DND-41 (cell line): ENCODE results near the gene CFAP299.

ENCODE experiments used
- ATAC-seq: fragments of 200-7000 bp; cut with Tn5 transposase; 3 replicates; pipeline ENCODE4 v1.9.1; 2021; ENCODE audit warnings: low read depth; ENCODE audit not compliant: insufficient read depth
- DNase-seq: peaks from one replicate; pipeline ENCODE4 v3.0.0-alpha.2; 2020
- H2AFZ ChIP-seq: 2 replicates; pipeline ENCODE4 v1.6.0; 2012; ENCODE audit warnings: low read depth, low read length
- H3K27ac ChIP-seq: 2 replicates; pipeline ENCODE4 v1.5.1; 2012; ENCODE audit warnings: low read length, inconsistent platforms
- H3K27me3 ChIP-seq: fragments of 200-600 bp; sonication (generic); 2 replicates; pipeline ENCODE4 v1.6.0; 2012; ENCODE audit warnings: low read length, mild to moderate bottlenecking, inconsistent platforms; ENCODE audit not compliant: insufficient read depth, poor library complexity
- H3K36me3 ChIP-seq: 2 replicates; pipeline ENCODE4 v1.5.1; 2012; ENCODE audit warnings: low read length, inconsistent platforms; ENCODE audit not compliant: insufficient read depth
- H3K4me1 ChIP-seq: 2 replicates; pipeline ENCODE4 v1.5.1; 2012; ENCODE audit warnings: mild to moderate bottlenecking, low read length; ENCODE audit not compliant: insufficient read depth
- H3K4me2 ChIP-seq: 2 replicates; pipeline ENCODE4 v1.6.0; 2012; ENCODE audit warnings: mild to moderate bottlenecking, moderate library complexity, low read length, inconsistent platforms; ENCODE audit not compliant: insufficient read depth
- H3K4me3 ChIP-seq, 2 experiments: fragments of 200-600 bp in 1 of 2; shearing (Covaris generic) in 1 of 2; 2 replicates each; pipeline ENCODE4 v1.5.1; 2012 to 2016; ENCODE audit warnings: inconsistent platforms in 2 of 2, low read length in 2 of 2, mild to moderate bottlenecking in 2 of 2, low read depth in 1 of 2, moderate library complexity in 1 of 2
- H3K79me2 ChIP-seq: 2 replicates; pipeline ENCODE4 v1.6.0; 2012; ENCODE audit warnings: low read length, inconsistent platforms; ENCODE audit not compliant: insufficient read depth
- H3K9ac ChIP-seq: 2 replicates; pipeline ENCODE4 v1.6.0; 2012; ENCODE audit warnings: low read depth, mild to moderate bottlenecking, inconsistent platforms, low read length, moderate library complexity
- H3K9me3 ChIP-seq: 2 replicates; pipeline ENCODE4 v1.5.1; 2012; ENCODE audit warnings: low read length, moderate library complexity, mild to moderate bottlenecking, inconsistent platforms; ENCODE audit not compliant: insufficient read depth, severe bottlenecking
- H4K20me1 ChIP-seq: 2 replicates; pipeline ENCODE4 v1.6.0; 2012; ENCODE audit warnings: low read length; ENCODE audit not compliant: insufficient read depth
- CTCF ChIP-seq: IDR thresholded peaks from 2 replicates; pipeline ENCODE4 v1.5.1; 2012; ENCODE audit warnings: borderline replicate concordance, low read length, moderate library complexity, mild to moderate bottlenecking; ENCODE audit not compliant: poor library complexity, severe bottlenecking; ENCODE audit errors: extremely low read depth
- EZH2 ChIP-seq: IDR thresholded peaks from 3 replicates; pipeline ENCODE4 v1.6.1; 2012; ENCODE audit warnings: borderline replicate concordance, low read depth, mild to moderate bottlenecking, moderate library complexity, low read length, inconsistent platforms; ENCODE audit not compliant: severe bottlenecking

The CFAP299 gene

GRCh38 chr4:80507507-80507906, 172.0 kb downstream of the CFAP299 start:
- Histone ChIP-seq H3K4me1 (0 out of 2 replicates have a peak, but pooled peaks cover 3% of the 10 kb centered on the region), H3K79me2 (no peaks in the 10 kb centered on the region), H3K4me3 (no peak overlapping the region), H3K9ac (no peak overlapping the region), H4K20me1 (no peaks in the 10 kb centered on the region), H3K27ac (no peak overlapping the region), H3K36me3 (no peaks in the 10 kb centered on the region), H2AFZ (no peak overlapping the region), H3K4me2 (no peak overlapping the region), H3K9me3 (no peaks in the 10 kb centered on the region), H3K27me3 (no peaks in the 10 kb centered on the region)
- TF ChIP-seq CTCF = no peak
- TF ChIP-seq EZH2 = no peak
- ATAC-seq = no peak
- DNase-seq = no peak

DNA sequence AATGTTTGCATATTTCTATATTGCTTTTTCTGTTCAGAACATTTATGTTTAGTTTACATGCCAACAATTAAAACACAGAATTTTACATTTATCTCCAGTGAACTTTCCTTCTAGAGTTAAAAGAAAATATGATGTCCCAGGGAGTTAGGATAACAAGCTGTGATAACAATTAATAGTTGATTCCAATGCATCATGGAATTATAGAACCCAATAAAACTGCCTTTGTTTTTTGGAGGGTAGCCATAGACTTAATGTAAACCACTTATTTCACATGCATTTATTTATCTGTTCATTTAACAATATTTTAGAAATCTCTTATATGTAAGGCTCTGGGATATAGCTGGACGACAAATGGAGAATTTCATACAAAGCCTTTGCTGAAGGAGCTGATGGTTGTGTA, 180.0 kb downstream of the CFAP299 start:
- DNase-seq (no peak), ATAC-seq (no peak)
- no peak overlapping the region for H3K9ac ChIP-seq
- H3K4me2 ChIP-seq = no peak overlapping the region
- no peak overlapping the region for H3K4me3 ChIP-seq
- no peaks in the 10 kb centered on the region for H3K27me3 ChIP-seq
- no peaks in the 10 kb centered on the region for H3K36me3 ChIP-seq
- H3K9me3 ChIP-seq = no peaks in the 10 kb centered on the region
- TF ChIP-seq CTCF = no peak
- TF ChIP-seq EZH2 = no peak
- H3K79me2 ChIP-seq = no peaks in the 10 kb centered on the region
- H4K20me1 ChIP-seq = no peaks in the 10 kb centered on the region
- no peak overlapping the region for H2AFZ ChIP-seq
- no peaks in the 10 kb centered on the region for H3K4me1 ChIP-seq
- H3K27ac ChIP-seq = no peak overlapping the region

DNA sequence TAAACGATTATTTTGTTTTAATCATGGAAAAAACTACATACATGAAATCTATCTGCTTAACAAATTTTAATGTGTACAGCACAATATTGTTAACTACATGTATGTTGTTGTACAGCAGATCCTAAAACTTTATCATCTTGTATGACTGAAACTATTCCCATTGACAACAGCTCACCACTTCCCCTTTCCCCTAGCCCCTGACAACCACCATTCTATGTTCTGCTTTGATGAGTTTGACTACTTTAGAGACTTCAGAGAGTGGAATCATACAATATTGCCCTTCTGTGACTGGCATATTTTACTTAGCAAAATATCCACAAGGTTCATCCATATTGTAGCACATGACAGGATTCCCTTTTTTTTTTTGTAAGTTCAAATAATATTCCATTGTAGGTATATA, 185.9 kb downstream of the CFAP299 start:
- Histone ChIP-seq H3K9me3 (no peaks in the 10 kb centered on the region), H3K4me1 (no peaks in the 10 kb centered on the region), H3K36me3 (no peaks in the 10 kb centered on the region), H4K20me1 (no peaks in the 10 kb centered on the region), H2AFZ (no peak overlapping the region), H3K4me3 (no peak overlapping the region), H3K79me2 (no peaks in the 10 kb centered on the region), H3K9ac (no peak overlapping the region), H3K4me2 (no peak overlapping the region), H3K27ac (no peak overlapping the region), H3K27me3 (peaks cover 3% of the 10 kb centered on the region)
- TF ChIP-seq EZH2 (no peak), CTCF (no peak)
- DNase-seq (no peak), ATAC-seq (no peak)

DNA sequence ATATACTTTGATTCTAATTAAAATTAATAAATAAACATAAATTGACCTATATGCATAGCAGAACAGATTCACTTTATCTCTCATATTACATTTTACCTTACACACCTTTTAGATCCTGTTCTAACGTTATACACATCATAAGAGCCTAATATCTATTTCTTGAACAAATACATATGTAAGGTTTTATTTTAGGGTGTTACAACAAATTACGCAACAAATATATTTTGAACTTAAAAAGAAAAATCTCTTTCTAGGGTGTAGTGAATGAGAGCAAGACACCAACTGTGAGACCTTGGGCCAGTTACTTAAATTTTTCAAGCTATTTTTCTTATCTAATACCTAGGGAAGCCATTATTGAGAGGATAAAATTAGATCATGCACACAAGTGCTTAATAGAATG, 191.2 kb downstream of the CFAP299 start:
- Histone ChIP-seq H3K4me3 (no peak overlapping the region), H3K9ac (no peak overlapping the region), H3K36me3 (no peaks in the 10 kb centered on the region), H3K4me2 (no peak overlapping the region), H2AFZ (no peak overlapping the region), H3K4me1 (no peaks in the 10 kb centered on the region), H3K27me3 (peaks cover 3% of the 10 kb centered on the region), H3K9me3 (no peaks in the 10 kb centered on the region), H3K27ac (no peak overlapping the region), H4K20me1 (no peaks in the 10 kb centered on the region), H3K79me2 (no peaks in the 10 kb centered on the region)
- TF ChIP-seq EZH2 = no peak
- no peak for TF ChIP-seq CTCF
- ATAC-seq = no peak
- no peak for DNase-seq
